Measurements from ENCODE around the gene GPR157.
"Not testable (repeated sequence)": the region's sequence is repeated elsewhere in the genome, so short reads cannot be mapped to it uniquely, and the experiment has no call there.

The GPR157 gene

GRCh38 chr1:9101510-9102146, 27.3 kb downstream of the GPR157 start:
- no peak overlapping the region for H3K27ac Mint-ChIP-seq
- intact Hi-C loops (cut with micrococcal nuclease): loop anchor here (1.0 to 2.0 kb wide), 3 partner anchors 91 to 183 kb away; no protein-coding TSS in a partner anchor
- H3K4me1 Mint-ChIP-seq (ENCODE audit: low read depth): no peaks in the 10 kb centered on the region
- no peaks in the 10 kb centered on the region for H3K27me3 Mint-ChIP-seq
- no peaks in the 10 kb centered on the region for H3K36me3 Mint-ChIP-seq (ENCODE audit: low read depth)
- H3K4me3 Mint-ChIP-seq: no peak overlapping the region
- no peaks in the 10 kb centered on the region for H3K9me3 Mint-ChIP-seq

DNA sequence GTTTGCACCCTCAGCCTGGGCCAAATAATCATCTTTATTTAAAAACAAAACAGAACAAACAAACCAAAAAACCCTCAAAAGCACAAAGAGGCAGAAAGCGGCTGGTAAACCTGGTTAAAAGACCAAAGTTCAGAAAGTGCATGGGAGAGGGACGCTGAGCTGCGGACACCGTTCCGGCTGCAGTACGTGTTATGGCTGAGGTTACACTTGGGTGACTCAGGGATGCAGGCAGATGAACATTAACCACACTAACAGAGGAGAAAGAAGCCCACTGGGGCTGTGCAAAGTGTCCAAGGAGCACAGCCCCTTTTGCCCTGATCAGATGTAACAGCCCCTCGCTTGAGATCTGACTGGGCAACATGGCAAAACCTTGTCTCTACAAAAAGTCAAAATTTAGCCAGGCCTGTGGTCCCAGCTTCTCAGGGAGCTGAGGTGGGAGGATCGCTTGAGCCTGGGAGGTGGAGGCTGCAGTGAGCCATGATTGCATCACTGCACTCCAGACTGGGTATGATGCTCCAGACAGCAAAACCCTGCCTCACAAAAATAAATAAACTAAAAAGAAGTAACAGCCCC, 28.3 kb downstream of the GPR157 start:
- Mint-ChIP-seq H3K4me3 (no peak overlapping the region), H3K9me3 (peaks cover 5% of the 10 kb centered on the region), H3K4me1 (ENCODE audit: low read depth) (no peaks in the 10 kb centered on the region), H3K27ac (no peak overlapping the region), H3K27me3 (no peaks in the 10 kb centered on the region), H3K36me3 (ENCODE audit: low read depth) (no peaks in the 10 kb centered on the region)
- intact Hi-C loops (cut with micrococcal nuclease): loop anchor here (1.0 to 2.0 kb wide), 3 partner anchors 90 to 182 kb away; no protein-coding TSS in a partner anchor

DNA sequence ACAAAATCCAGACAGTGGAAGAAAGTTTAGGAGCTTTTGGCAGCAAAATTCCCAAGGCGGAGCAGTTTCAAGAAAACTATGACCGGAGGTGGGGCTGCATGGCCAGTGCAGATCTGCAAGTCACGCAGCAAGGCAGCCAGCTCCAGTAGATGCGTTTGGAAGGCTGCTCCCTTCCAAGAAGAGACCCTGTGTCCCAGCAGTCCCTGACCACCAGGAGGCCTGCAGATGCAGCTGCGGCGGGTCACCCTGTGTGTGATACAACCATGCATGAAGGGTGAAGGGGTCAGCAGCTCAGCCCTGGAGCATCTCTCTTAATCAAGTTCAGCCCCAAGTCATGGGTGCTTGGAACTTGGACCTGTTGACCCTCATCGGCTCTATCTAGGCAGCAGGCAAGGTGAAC, 29.3 kb downstream of the GPR157 start:
- H3K4me1 Mint-ChIP-seq (ENCODE audit: low read depth): no peaks in the 10 kb centered on the region
- peaks cover 7% of the 10 kb centered on the region for H3K9me3 Mint-ChIP-seq
- no peak overlapping the region for H3K4me3 Mint-ChIP-seq
- intact Hi-C loops (cut with micrococcal nuclease): no loop called here
- H3K27ac Mint-ChIP-seq: no peak overlapping the region
- H3K27me3 Mint-ChIP-seq: no peaks in the 10 kb centered on the region
- H3K36me3 Mint-ChIP-seq (ENCODE audit: low read depth): no peaks in the 10 kb centered on the region

GRCh38 chr1:9097947-9098705, 30.8 kb downstream of the GPR157 start:
- H3K4me3 Mint-ChIP-seq: no peak overlapping the region
- H3K27ac Mint-ChIP-seq: no peak overlapping the region
- H3K36me3 Mint-ChIP-seq (ENCODE audit: low read depth): no peaks in the 10 kb centered on the region
- H3K4me1 Mint-ChIP-seq (ENCODE audit: low read depth): no peaks in the 10 kb centered on the region
- peaks cover 7% of the 10 kb centered on the region for H3K9me3 Mint-ChIP-seq
- intact Hi-C loops (cut with micrococcal nuclease): no loop called here
- H3K27me3 Mint-ChIP-seq: no peaks in the 10 kb centered on the region

DNA sequence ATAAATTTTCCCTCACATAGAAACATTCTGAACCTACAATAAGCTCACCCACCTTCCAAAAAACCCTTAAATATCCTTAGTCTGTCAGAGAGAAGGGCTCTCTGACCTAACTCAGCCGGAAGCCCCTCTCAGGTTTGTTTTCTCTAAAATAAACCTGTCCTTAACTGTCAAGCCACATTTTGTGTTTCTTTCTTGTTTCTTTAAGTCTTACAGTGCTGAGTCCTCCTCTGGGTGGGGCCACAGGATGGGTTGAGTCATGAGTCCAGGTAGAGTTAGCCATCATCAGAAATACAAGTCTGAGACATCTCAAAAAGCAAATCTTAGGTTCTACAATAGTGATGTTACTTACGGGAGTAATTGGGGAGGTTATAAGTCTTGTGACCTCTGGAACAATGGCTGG, 33.1 kb downstream of the GPR157 start:
- Mint-ChIP-seq H3K36me3 (ENCODE audit: low read depth) (no peaks in the 10 kb centered on the region), H3K4me1 (ENCODE audit: low read depth) (no peaks in the 10 kb centered on the region), H3K27ac (no peak overlapping the region), H3K4me3 (no peak overlapping the region), H3K9me3 (peaks cover 7% of the 10 kb centered on the region), H3K27me3 (no peaks in the 10 kb centered on the region)
- intact Hi-C loops (cut with micrococcal nuclease): no loop called here

DNA sequence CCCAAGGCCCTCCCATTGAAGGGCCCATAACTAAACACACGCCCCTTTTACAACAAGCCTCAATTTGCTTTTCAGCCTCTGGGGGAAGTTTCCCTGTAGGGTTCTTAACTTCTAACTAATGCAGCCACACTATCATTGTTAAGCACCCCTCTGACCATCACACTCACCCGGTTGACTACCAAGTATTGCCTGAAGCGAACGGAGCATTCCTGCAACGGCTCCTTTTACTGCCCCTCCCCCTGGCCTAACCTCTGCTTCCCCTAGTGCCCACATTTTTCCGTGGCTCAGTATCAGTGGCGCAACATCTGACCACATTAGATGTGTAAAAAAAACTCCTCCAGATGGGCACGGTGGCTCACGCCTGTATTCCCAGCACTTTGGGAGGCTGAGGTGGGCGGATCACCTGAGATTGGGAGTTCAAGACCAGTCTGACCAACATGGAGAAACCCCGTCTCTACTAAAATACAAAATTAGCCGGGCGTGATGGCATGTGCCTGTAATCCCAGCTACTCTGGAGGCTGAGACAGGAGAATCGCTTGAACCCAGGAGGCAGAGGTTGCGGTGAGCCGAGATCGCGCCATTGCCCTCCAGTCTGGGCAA, 34.8 kb downstream of the GPR157 start:
- H3K36me3 Mint-ChIP-seq (ENCODE audit: low read depth); H3K27ac Mint-ChIP-seq; intact Hi-C loops (cut with micrococcal nuclease); H3K4me3 Mint-ChIP-seq; H3K4me1 Mint-ChIP-seq (ENCODE audit: low read depth); H3K9me3 Mint-ChIP-seq; H3K27me3 Mint-ChIP-seq: not testable (repeated sequence)

DNA sequence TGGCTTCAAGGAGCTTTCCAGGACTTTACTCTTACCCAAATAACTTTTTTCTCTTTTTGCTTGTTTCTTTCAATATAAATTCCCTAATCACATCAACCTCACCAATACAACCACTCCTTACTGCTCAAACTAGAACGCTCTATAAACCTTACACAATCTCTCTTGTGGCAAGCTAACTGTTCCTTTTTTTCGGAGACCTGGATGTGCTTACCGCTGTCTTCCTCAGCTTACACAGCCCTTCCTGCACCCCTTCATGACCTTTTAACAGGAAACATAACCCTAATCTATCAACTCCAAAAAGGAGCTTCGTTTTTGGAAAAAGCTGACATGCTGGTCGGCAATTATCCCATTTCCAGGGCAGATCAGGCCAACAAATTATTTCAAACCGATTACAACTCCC, 35.3 kb downstream of the GPR157 start:
- no peaks in the 10 kb centered on the region for H3K36me3 Mint-ChIP-seq (ENCODE audit: low read depth)
- intact Hi-C loops (cut with micrococcal nuclease): no loop called here
- H3K9me3 Mint-ChIP-seq: peaks cover 7% of the 10 kb centered on the region

GRCh38 chr1:9093091-9093490, 35.8 kb downstream of the GPR157 start:
- H3K36me3 Mint-ChIP-seq (ENCODE audit: low read depth): no peaks in the 10 kb centered on the region
- H3K9me3 Mint-ChIP-seq: peaks cover 7% of the 10 kb centered on the region
- H3K27me3 Mint-ChIP-seq: peaks cover 4% of the 10 kb centered on the region
- no peak overlapping the region for H3K27ac Mint-ChIP-seq
- H3K4me1 Mint-ChIP-seq (ENCODE audit: low read depth): peaks cover 5% of the 10 kb centered on the region
- intact Hi-C loops (cut with micrococcal nuclease): no loop called here
- no peak overlapping the region for H3K4me3 Mint-ChIP-seq

More for the DNA sequence above, 35.3 kb downstream of the GPR157 start:
- Mint-ChIP-seq H3K4me1 (ENCODE audit: low read depth) (peaks cover 5% of the 10 kb centered on the region), H3K27ac (no peak overlapping the region), H3K27me3 (peaks cover 4% of the 10 kb centered on the region), H3K4me3 (no peak overlapping the region)

DNA sequence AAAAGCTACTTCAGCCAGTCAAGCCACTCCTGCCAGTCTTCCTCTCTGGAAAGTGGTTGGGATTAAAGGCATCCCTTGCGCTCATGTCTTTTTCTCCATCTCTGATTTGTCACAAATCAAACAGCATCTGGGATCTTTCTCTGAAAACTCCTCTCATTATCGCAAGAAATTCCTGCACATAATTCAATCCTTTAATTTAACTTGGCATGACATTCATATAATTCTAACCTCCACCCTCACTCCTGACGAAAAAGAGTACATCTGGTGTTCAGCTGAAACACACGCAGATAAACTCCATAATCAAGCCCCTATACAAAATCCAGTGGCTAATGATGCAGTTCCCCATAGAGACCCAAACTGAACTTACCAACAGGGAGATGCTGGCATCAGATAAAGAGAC, 40.1 kb downstream of the GPR157 start:
- H3K9me3 Mint-ChIP-seq: no peaks in the 10 kb centered on the region
- intact Hi-C loops (cut with micrococcal nuclease): no loop called here
- no peak overlapping the region for H3K27ac Mint-ChIP-seq
- H3K4me3 Mint-ChIP-seq: no peak overlapping the region
- peaks cover 28% of the 10 kb centered on the region for H3K27me3 Mint-ChIP-seq
- H3K36me3 Mint-ChIP-seq (ENCODE audit: low read depth): no peaks in the 10 kb centered on the region
- H3K4me1 Mint-ChIP-seq (ENCODE audit: low read depth): peaks cover 38% of the 10 kb centered on the region

DNA sequence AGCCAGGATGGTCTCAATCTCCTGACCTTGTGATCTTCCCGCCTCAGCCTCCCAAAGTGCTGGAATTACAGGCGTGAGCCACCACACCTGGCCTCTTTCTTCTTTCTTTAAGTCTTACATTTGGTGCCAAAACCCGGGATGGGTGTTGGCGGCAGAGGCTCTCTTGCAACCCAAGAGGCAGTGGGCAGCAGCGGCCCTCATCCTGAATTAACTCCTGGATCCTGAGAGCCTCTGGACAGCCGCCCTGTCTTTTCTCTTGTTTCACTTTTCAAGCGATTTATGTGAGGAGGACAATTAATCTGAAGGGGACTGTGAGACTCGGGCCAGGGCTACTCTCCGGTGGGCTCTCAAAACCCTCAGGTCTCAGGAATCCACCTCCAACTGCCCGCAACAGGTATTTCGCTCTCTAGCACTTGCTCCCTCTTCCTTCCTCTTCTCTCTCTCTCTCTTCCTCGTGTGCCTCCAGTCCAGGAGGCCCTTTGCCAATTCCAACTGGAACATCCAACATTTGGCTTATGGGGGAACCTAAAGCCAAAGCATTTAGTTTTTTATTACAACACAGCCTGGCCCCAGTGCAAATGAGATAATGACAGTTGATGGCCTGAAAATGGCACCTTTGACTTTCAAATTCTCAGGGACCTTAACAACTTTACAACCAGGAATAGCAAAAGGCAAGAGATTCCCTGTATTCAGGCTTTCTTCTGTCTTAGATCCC, 41.3 kb downstream of the GPR157 start:
- Mint-ChIP-seq H3K9me3 (no peaks in the 10 kb centered on the region), H3K4me3 (no peak overlapping the region), H3K27ac (no peak overlapping the region), H3K27me3 (peaks cover 28% of the 10 kb centered on the region), H3K36me3 (ENCODE audit: low read depth) (no peaks in the 10 kb centered on the region), H3K4me1 (ENCODE audit: low read depth) (peaks cover 49% of the 10 kb centered on the region)
- intact Hi-C loops (cut with micrococcal nuclease): no loop called here

- no peaks in the 10 kb centered on the region for H3K36me3 Mint-ChIP-seq (ENCODE audit: low read depth)
- no peak overlapping the region for H3K27ac Mint-ChIP-seq
- H3K27me3 Mint-ChIP-seq: peaks cover 28% of the 10 kb centered on the region
- no peak overlapping the region for H3K4me3 Mint-ChIP-seq
- H3K4me1 Mint-ChIP-seq (ENCODE audit: low read depth): peaks cover 57% of the 10 kb centered on the region
- intact Hi-C loops (cut with micrococcal nuclease): no loop called here
- H3K9me3 Mint-ChIP-seq: no peaks in the 10 kb centered on the region
Measured at GRCh38 chr1:9086796-9087195, 42.1 kb downstream of the GPR157 start.

DNA sequence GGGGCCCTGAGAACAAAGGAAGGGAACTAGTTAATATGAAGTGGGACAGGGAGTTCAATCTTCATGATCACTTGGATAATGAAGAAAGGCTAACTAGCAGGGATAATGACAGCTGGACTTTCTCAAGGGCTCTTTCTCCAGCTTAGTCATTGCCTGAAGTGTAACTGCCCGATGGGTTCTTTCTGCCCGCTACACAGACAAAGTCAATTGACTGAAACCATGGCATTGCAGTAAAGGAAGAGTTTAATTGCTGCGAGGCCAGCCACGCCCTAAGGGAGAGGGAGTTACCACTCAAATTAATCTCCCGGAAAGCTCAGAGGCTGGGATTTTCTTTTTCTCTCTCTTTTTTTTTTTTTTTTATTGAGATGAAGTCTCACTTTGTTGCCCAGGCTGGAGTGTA, 42.9 kb downstream of the GPR157 start:
- H3K9me3 Mint-ChIP-seq: no peaks in the 10 kb centered on the region
- H3K27me3 Mint-ChIP-seq: peaks cover 28% of the 10 kb centered on the region
- H3K4me3 Mint-ChIP-seq: no peak overlapping the region
- no peaks in the 10 kb centered on the region for H3K36me3 Mint-ChIP-seq (ENCODE audit: low read depth)
- no peak overlapping the region for H3K27ac Mint-ChIP-seq
- H3K4me1 Mint-ChIP-seq (ENCODE audit: low read depth): peaks cover 62% of the 10 kb centered on the region
- intact Hi-C loops (cut with micrococcal nuclease): no loop called here

- Mint-ChIP-seq H3K27me3 (peaks cover 28% of the 10 kb centered on the region), H3K9me3 (no peaks in the 10 kb centered on the region), H3K36me3 (ENCODE audit: low read depth) (no peaks in the 10 kb centered on the region), H3K4me3 (no peak overlapping the region), H3K27ac (no peak overlapping the region), H3K4me1 (ENCODE audit: low read depth) (peaks cover 62% of the 10 kb centered on the region)
- intact Hi-C loops (cut with micrococcal nuclease): no loop called here
Measured at GRCh38 chr1:9085306-9085940, 43.5 kb downstream of the GPR157 start.

All from dendritic cell treated with granulocyte-macrophage colony-stimulating factor and Interleukin-4, amounts not matched to agents 40 ng/mL and 50 ng/mL, for 4 days (primary cell).